PC-9 (cell line): ENCODE data around the gene METRN. TPM values are rescaled to one million over a fixed set of nuclear protein-coding genes. Genes with fewer than 3 reads are reported as not detected.

Source experiments
- BruUV-seq: library from RNA; stranded (reverse); fragments of 400-500 nt; replicated peaks from 2 replicates; lab custom pipeline; 2021; lab: Mats Ljungman, UMichigan
- CTCF ChIA-PET: fragments of 300-600 bp; sonication (Branson Sonifier 250); formaldehyde crosslinking; loops from one replicate; lab custom pipeline; 2022; ENCODE audit warnings: antibody characterized with exemption; lab: Charles Lee
- POLR2A ChIA-PET: fragments of 300-600 bp; sonication (Branson Sonifier 250); formaldehyde crosslinking; loops from one replicate; lab custom pipeline; 2022; ENCODE audit warnings: antibody characterized with exemption; ENCODE audit not compliant: unreplicated experiment; lab: Charles Lee
- DNase-seq, 2 experiments: peaks; one replicate each; pipeline versions ENCODE4 v3.0.0 to v3.0.0-alpha.2; 2015 to 2022; ENCODE audit warnings: mixed read lengths in 1 of 2
- H2AFZ ChIP-seq: fragments of 200-600 bp; sonication (generic); 2 replicates; pipeline ENCODE4 v1.8.1; 2017; ENCODE audit warnings: antibody characterized with exemption
- H3F3A ChIP-seq: fragments of 200-600 bp; sonication (generic); 2 replicates; pipeline ENCODE4 v1.8.1; 2017; ENCODE audit warnings: antibody characterized with exemption, mild to moderate bottlenecking, low read depth; ENCODE audit not compliant: insufficient read depth
- H3K27ac ChIP-seq: fragments of 200-600 bp; sonication (generic); 2 replicates; pipeline ENCODE4 v1.6.1; 2016; ENCODE audit warnings: mixed run types
- H3K27me3 ChIP-seq: fragments of 200-600 bp; sonication (generic); 2 replicates; pipeline ENCODE4 v1.6.1; 2016; ENCODE audit warnings: low read depth, mixed run types; ENCODE audit not compliant: insufficient read depth
- H3K36me3 ChIP-seq: fragments of 200-600 bp; sonication (generic); 2 replicates; pipeline ENCODE4 v1.6.1; 2016; ENCODE audit warnings: low read depth, mixed run types
- H3K4me1 ChIP-seq: fragments of 200-600 bp; sonication (generic); replicated peaks from 2 replicates; pipeline ENCODE4 v1.6.1; 2016; ENCODE audit warnings: mixed run types; ENCODE audit not compliant: insufficient read depth
- H3K4me2 ChIP-seq: fragments of 200-600 bp; sonication (generic); 2 replicates; pipeline ENCODE4 v1.6.1; 2017; ENCODE audit warnings: mixed run types
- H3K4me3 ChIP-seq: fragments of 200-600 bp; sonication (generic); 2 replicates; pipeline ENCODE4 v1.6.1; 2016; ENCODE audit warnings: mixed run types
- H3K79me2 ChIP-seq: fragments of 200-600 bp; sonication (generic); 2 replicates; pipeline ENCODE4 v1.6.1; 2017; ENCODE audit warnings: low read depth, mixed run types
- H3K9me2 ChIP-seq: fragments of 200-600 bp; sonication (generic); 2 replicates; pipeline ENCODE4 v1.8.1; 2017; ENCODE audit warnings: mild to moderate bottlenecking; ENCODE audit not compliant: insufficient read depth
- H3K9me3 ChIP-seq: fragments of 200-600 bp; sonication (generic); 2 replicates; pipeline ENCODE4 v1.8.1; 2016; ENCODE audit warnings: low read depth; ENCODE audit not compliant: insufficient read depth
- H4K20me1 ChIP-seq: fragments of 200-600 bp; sonication (generic); 2 replicates; pipeline ENCODE4 v1.8.1; 2017; ENCODE audit not compliant: insufficient read depth
- EZH2 ChIP-seq: fragments of 200-600 bp; sonication (generic); IDR thresholded peaks from 2 replicates; pipeline ENCODE4 v1.8.0; 2017; ENCODE audit warnings: antibody characterized with exemption, low read depth
- intact Hi-C: fragments of 100-400 bp; cut with micrococcal nuclease; formaldehyde crosslinking; loops from one replicate; pipeline ENCODE4 v1.10.0; 2022; ENCODE audit not compliant: unreplicated experiment
- total RNA-seq: library from RNA; stranded (reverse); gene quantifications from 2 replicates; pipeline ENCODE4 v1.2.3, GENCODE V29; 2021
- TF ChIP-seq, protein P1 (sequence below): fragments of 200-600 bp; sonication (generic); conservative IDR thresholded peaks from 2 replicates; pipeline ENCODE4 v1.6.1; 2017; ENCODE audit warnings: mixed run types, antibody characterized with exemption, mild to moderate bottlenecking, moderate library complexity

METRN gene
- total RNA-seq, 1 experiment from 2014 or later, result 77.5 TPM

DNA sequence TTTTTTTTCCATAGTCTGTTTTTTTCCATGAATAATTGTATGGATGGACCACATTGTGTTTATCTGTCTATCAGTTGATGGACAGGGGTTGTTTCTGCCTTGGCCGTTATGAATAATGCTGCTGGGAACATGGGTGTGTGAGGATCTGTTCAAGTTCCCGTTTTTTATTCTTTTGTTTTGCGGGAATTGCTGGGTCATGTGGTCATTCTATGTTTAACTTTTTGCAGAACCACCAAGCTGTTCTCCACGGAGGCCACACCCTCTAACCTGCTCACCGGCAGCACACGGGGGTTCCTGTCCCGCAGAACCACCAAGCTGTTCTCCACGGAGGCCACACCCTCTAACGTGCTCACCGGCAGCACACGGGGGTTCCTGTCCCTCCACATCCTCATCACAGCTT lies 39.7 kb downstream of the METRN start:
- no peaks in the 10 kb centered on the region for H3K79me2 ChIP-seq
- H2AFZ ChIP-seq, result no peak overlapping the region
- DNase-seq, result no peak
- no peaks in the 10 kb centered on the region for H3K9me3 ChIP-seq
- H4K20me1 ChIP-seq, result no peaks in the 10 kb centered on the region; the same call in 1 of the 2 replicates
- no peak overlapping the region for H3K27ac ChIP-seq
- H3K27me3 ChIP-seq, result no peaks in the 10 kb centered on the region
- ChIA-PET POLR2A (no interaction called here), CTCF (no interaction called here)
- peaks cover 4% of the 10 kb centered on the region; the same call in 1 of the 2 replicates for H3F3A ChIP-seq
- no peak overlapping the region for H3K4me2 ChIP-seq
- H3K36me3 ChIP-seq, result no peaks in the 10 kb centered on the region
- no peaks in the 10 kb centered on the region for H3K4me1 ChIP-seq
- TF ChIP-seq, protein P1, sequence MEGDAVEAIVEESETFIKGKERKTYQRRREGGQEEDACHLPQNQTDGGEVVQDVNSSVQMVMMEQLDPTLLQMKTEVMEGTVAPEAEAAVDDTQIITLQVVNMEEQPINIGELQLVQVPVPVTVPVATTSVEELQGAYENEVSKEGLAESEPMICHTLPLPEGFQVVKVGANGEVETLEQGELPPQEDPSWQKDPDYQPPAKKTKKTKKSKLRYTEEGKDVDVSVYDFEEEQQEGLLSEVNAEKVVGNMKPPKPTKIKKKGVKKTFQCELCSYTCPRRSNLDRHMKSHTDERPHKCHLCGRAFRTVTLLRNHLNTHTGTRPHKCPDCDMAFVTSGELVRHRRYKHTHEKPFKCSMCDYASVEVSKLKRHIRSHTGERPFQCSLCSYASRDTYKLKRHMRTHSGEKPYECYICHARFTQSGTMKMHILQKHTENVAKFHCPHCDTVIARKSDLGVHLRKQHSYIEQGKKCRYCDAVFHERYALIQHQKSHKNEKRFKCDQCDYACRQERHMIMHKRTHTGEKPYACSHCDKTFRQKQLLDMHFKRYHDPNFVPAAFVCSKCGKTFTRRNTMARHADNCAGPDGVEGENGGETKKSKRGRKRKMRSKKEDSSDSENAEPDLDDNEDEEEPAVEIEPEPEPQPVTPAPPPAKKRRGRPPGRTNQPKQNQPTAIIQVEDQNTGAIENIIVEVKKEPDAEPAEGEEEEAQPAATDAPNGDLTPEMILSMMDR, result no peak
- TF ChIP-seq EZH2, result no peak
- BruUV-seq, result no TSS peak
- intact Hi-C loops, result no loop called here
- H3K9me2 ChIP-seq, result no peaks in the 10 kb centered on the region
- H3K4me3 ChIP-seq, result no peak overlapping the region

DNA sequence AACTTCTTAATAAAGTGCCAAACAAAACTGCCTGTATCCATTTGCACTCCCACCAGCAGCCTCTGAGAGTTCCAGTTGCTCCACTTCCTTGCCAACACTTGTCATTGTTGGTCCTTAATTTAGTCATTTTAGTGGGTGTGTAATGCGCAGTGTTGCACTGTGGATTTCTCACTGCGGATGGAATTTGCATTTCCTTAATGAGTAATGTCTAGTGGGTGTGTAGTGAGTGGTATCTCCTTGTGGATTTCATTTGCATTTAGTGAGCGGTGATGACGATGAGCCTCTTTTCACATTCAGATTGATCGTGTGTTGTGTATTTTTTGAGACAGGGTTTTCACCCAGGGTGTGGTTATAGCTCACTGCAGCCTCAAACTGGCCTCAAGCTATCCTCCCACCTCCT lies 41.5 kb downstream of the METRN start:
- no peaks in the 10 kb centered on the region for H3K79me2 ChIP-seq
- POLR2A ChIA-PET, result no interaction called here
- no peaks in the 10 kb centered on the region for H3K9me2 ChIP-seq
- CTCF ChIA-PET, result no interaction called here
- no peak for DNase-seq
- BruUV-seq, result no TSS peak
- intact Hi-C loops, result no loop called here
- TF ChIP-seq, protein P1, result no peak
- TF ChIP-seq EZH2, result no peak
- no peak overlapping the region for H2AFZ ChIP-seq
- no peaks in the 10 kb centered on the region for H3K27me3 ChIP-seq
- peaks cover 14% of the 10 kb centered on the region for H3K4me1 ChIP-seq
- H3K4me2 ChIP-seq, result no peak overlapping the region
- H4K20me1 ChIP-seq, result no peaks in the 10 kb centered on the region; the same call in 1 of the 2 replicates
- no peaks in the 10 kb centered on the region for H3K36me3 ChIP-seq
- no peak overlapping the region for H3K27ac ChIP-seq
- H3K4me3 ChIP-seq, result no peak overlapping the region
- H3K9me3 ChIP-seq, result no peaks in the 10 kb centered on the region
- peaks cover 4% of the 10 kb centered on the region; the same call in 1 of the 2 replicates for H3F3A ChIP-seq

GRCh38 chr16:759110-759910 lies 44.4 kb downstream of the METRN start:
- no peaks in the 10 kb centered on the region for H4K20me1 ChIP-seq
- no peak overlapping the region for H3K4me3 ChIP-seq
- no peaks in the 10 kb centered on the region for H3K27me3 ChIP-seq
- ChIA-PET CTCF (interaction anchor here (0.6 to 2.1 kb wide), 2 partner anchors 43 to 47 kb away, joined by 3 to 7 read pairs; no protein-coding TSS in a partner anchor), POLR2A (interaction anchor here (0.6 to 1.7 kb wide), 3 partner anchors 10 to 86 kb away, joined by 3 to 41 read pairs (median 9); partner anchors contain the start of genes CHTF18 and RPUSD1)
- H3K4me1 ChIP-seq, result peaks cover 16% of the 10 kb centered on the region
- no peak overlapping the region for H3K4me2 ChIP-seq
- no peaks in the 10 kb centered on the region for H3K79me2 ChIP-seq
- no peaks in the 10 kb centered on the region for H3K36me3 ChIP-seq
- DNase-seq, result peak in 1 of 2 experiments; percentile 77
- H3K9me2 ChIP-seq, result no peaks in the 10 kb centered on the region
- H3F3A ChIP-seq, result peaks cover 4% of the 10 kb centered on the region; the same call in 1 of the 2 replicates
- no peak overlapping the region for H3K27ac ChIP-seq
- intact Hi-C loops, result no loop called here
- no peak overlapping the region for H2AFZ ChIP-seq
- H3K9me3 ChIP-seq, result no peaks in the 10 kb centered on the region
- TF ChIP-seq, protein P1, result no peak
- TF ChIP-seq EZH2, result no peak
- BruUV-seq, result TSS peak; percentile 58
